ENCODE data around the gene PTPN9. TPM values are rescaled to one million over a fixed set of nuclear protein-coding genes. Genes with fewer than 3 reads are reported as not detected.

PTPN9 gene
- total and polyA plus RNA-seq, 10 of the 15 experiments (the other 5 are each of a cell fraction or from before 2014, with no cell fraction given), result 7.8 to 29.1 (median 18.5) TPM

GRCh38 chr15:75452865-75453702, 126.0 kb downstream of the PTPN9 start (continued):
- TF ChIP-seq BCL3 (IDR thresholded peaks at IDR 0.05; ENCODE audit: borderline replicate concordance, insufficient read depth, low read depth, low read length, poor library complexity, severe bottlenecking), result no peak
- TF ChIP-seq NRF1 (conservative IDR thresholded peaks at IDR 0.05; ENCODE audit: low read depth, low read length), result no peak
- no peak for TF ChIP-seq FOXK2 (IDR thresholded peaks at IDR 0.05)
- no peak for TF ChIP-seq ELK1 (IDR thresholded peaks at IDR 0.05; ENCODE audit: low read depth, low read length)
- TF ChIP-seq MYB (IDR thresholded peaks at IDR 0.05; ENCODE audit: borderline replicate concordance, low read depth, low read length), result no peak
- TF ChIP-seq SPI1 (IDR thresholded peaks at IDR 0.05; ENCODE audit: borderline replicate concordance, insufficient read depth, low read depth, low read length), result no peak
- no peak for TF ChIP-seq SRF (IDR thresholded peaks at IDR 0.05; ENCODE audit: low read depth in 2 of 2, low read length in 2 of 2)
- no peak; the same call in 1 of the 2 replicates for TF ChIP-seq NBN (IDR thresholded peaks at IDR 0.05)
- TF ChIP-seq REST (IDR thresholded peaks at IDR 0.05; ENCODE audit: low read depth, low read length), result no peak
- TF ChIP-seq HDGF (IDR thresholded peaks at IDR 0.05), result no peak
- no peak for TF ChIP-seq ATF3 (IDR thresholded peaks at IDR 0.05; ENCODE audit: borderline replicate concordance, extremely low read depth, low read depth, low read length)
- no peak for TF ChIP-seq GATAD2B (conservative IDR thresholded peaks at IDR 0.05; ENCODE audit: low read depth)
- no peak for TF ChIP-seq CUX1 (IDR thresholded peaks at IDR 0.05; ENCODE audit: insufficient replicate concordance, low read depth, low read length)
- TF ChIP-seq NR2C2 (IDR thresholded peaks at IDR 0.05; ENCODE audit: borderline replicate concordance, control insufficient read depth, insufficient read length, low read depth), result no peak
- no peak for TF ChIP-seq GABPA (IDR thresholded peaks at IDR 0.05; ENCODE audit: low read depth)
- no peak for TF ChIP-seq RUNX3 (IDR thresholded peaks at IDR 0.05; ENCODE audit: low read length)
- TF ChIP-seq NFYB (IDR thresholded peaks at IDR 0.05; ENCODE audit: insufficient read depth, low read depth, low read length), result no peak
